ENCODE results near the gene EFCAB6.

DNA sequence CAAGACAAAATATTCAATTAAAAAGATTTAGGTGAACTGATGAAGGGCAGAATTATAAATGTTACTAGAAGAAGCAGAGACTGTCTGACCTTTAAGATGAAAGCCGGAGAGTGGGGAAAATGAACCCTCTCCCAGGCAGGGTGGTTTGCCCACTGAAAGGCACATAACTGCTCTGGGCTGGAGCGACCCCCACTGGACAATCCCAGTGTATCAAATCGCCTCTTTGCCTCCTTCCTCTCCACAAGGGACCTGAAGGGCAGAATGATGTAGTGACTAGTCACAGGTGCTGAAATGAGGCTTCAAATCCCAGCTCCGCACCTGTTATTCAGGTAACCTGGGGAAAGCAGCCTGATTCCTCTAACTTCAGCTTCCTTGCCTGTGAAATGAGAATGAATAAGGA is 69.0 kb downstream of the EFCAB6 start:
- TF ChIP-seq POLR2A (IDR thresholded peaks at IDR 0.05) (no peak), CTCF (IDR thresholded peaks at IDR 0.05) (no peak)

Measured in right lobe of liver (tissue), 4 donors.